ENCODE data around the gene NF1.
A peak's percentile ranks its signal among the peaks of the same experiment; 100 is the strongest.

NF1 gene

DNA sequence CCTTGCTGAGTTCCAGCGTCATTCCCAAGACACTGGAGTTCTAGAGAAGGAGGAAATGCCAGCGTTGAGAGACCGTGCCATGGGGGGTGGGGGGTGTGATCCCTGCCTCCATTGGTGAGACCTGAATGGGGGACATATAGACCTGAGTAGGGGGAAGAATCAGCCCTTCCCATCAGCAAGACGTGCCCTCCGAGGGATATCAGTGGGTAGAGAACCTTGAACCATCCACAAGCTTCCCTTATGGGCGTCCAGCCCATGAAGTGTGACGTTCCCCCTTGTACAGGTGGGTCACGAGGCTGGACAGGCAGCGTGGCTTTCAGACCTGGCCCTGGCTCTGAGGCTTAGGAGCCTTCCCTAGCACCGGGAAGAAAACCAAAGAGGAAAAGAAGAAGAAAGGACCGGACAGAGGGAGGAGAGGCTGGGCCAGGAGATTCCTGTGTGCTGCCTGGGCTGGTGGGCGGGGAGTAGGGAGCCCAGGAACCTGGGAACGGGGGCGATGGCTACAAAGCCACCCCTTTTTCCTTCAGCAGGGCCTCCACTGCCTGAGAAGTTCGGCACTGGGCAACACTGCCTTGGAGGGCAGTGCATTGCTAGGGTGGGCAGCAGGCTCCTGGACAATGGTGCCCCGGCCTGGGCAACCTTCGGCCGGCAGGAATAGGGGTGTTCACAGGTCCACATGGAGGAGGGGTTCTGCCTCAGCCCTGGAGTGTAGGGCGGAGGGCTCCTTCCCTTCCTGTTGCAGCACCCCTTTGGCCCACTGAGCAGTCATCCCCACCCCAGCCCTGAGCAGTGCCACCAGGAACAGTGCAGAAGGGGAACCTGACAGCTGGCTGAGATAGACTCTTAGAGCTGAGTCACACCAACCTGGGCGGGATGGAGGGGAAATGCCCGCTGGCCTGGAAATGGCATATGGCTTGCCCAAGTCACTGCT, 303.9 kb downstream of the NF1 start:
- no peak for DNase-seq

GRCh38 chr17:31400481-31400950, 305.7 kb downstream of the NF1 start:
- no peak for DNase-seq

- DNase-seq, result no peak
These were observed 306.9 kb downstream of the NF1 start for GRCh38 chr17:31401456-31402254.

DNA sequence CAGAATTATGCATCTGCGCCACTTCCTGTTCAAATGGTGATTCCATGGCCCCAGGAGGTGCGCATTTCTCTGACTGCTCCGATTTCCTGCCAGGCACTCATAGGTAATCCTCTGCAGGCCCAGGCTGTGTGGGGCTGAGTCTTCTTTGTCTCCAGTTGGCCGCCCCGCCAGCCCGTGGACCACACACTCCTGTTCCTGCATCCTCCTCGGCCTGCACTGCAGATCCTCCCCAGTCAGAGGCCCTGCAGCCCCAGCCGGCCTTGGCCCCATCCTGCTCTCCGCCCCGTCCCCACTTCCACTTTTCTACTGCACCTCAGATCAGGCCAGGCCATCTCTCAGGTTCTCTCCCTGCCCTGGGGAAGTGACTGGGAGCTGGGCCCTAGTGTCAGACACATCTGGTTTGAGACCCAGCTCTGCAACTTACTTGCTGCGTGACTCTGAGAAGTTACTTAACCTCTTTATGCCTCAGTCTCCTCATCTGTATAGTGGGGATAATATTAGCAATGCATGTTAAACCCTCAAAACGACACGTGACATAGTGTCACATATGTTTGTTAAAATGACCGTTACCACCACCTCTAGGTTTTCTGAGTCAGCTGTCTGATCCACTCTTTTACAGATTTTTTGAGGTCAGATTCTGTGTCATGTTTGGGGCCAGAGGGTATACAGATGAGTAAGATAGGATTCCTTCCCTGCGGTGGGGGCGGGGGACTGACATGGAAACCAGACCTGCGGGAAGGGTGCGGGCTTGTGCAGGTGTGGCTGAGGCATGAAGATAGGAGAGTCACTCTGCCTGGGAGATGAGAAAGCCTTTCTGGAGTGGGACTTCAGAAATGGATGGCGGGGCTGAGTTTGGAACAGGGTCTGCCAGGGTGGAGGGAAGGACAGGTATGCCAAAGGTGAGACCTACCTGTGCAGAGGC, 309.5 kb downstream of the NF1 start:
- no peak for DNase-seq

- peak in 2 of 56 donors; percentile 13 to 16 for DNase-seq
These were observed 311.2 kb downstream of the NF1 start for GRCh38 chr17:31405890-31406371.

- peak in 1 of 56 donors; percentile 7 for DNase-seq
These were observed 313.8 kb downstream of the NF1 start for GRCh38 chr17:31408586-31408985.

DNA sequence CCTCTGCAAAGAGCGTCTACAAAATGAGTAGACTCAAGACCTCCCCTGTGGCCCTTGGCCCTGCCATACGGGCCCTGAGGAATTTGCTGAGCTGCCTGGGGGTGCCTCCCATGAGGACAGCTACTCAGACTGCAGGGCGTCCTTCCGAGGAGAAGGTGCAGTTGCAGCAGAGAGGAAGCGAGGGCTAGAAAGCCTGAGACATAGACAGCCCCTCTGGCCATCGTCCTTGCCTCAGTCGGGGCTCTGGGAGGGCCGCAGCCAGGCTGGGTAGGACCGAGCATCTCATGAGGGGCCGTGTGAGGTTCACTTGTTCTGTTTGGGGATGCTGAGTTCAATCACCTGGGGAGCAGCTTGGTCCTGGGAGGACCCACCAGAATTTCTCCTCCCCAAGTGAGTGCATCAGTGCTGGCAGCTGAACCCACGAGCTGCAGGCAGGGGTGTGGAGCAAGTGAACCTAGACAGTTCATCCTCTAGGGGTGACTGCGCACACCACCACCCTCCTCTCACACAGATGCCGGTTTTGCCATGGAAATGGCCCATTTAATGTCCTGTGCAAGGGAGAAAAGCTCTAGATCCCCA, 317.0 kb downstream of the NF1 start:
- DNase-seq, result no peak

DNA sequence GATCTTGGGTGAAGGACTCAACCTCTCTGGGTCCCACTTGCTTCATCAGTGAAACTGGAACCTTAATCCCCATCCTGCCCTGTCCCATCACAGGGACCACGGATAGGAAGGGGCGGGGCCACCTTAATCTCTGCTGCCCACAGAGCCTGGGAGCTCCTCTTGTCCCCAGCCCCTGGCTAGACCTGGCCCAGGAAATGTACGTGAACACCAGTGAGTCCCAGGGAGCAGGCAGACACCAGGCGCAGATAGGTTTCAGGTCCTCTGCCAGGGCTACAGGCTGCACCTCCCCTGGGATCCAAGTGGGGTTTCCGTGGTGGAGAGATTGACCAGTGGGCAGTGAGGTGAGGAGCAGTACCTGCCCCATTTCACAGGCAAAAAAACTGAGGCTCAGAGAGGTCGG, 317.7 kb downstream of the NF1 start:
- DNase-seq, result peak in 1 of 56 donors; percentile 29

DNA sequence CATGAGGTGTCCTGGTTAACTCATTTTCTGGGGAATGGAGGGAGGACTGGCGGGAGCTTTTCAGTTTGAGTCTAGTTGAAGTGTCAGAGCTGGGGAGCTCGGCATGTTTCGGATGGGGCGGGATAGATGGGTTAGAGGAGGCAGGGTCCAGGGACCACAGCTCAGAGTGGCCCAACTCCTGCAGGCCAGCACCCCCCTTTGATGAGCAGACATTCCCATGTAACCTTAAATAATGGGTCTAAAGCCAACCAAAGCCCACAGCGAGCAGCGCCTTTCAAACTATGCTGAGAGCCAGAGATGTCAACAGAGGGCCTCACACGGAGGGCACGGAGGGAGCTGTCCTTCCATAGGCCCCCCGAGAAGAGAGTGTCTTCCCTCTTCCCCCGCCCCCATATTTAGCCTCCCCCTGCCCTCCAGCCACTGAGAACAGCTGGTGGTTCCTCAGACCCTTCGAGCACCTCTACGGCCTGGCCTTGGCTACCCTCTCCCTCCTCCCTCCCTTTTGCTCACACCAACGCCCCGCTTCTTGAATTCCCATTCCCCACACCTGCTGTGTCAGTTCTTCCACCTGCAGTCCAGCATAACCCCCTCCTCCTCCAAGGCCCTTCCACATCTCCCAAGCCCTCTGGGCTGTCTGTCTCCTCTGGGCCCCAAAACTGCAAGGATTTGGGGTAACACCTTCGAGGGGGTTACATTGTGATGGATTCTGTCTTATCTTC, 318.5 kb downstream of the NF1 start:
- no peak for DNase-seq

- peak in 49 of 56 donors; percentile 23 to 90 (median 70) for DNase-seq
These were observed 319.2 kb downstream of the NF1 start for GRCh38 chr17:31413874-31414549.

GRCh38 chr17:31414550-31414918, 319.8 kb downstream of the NF1 start:
- DNase-seq, result no peak

DNA sequence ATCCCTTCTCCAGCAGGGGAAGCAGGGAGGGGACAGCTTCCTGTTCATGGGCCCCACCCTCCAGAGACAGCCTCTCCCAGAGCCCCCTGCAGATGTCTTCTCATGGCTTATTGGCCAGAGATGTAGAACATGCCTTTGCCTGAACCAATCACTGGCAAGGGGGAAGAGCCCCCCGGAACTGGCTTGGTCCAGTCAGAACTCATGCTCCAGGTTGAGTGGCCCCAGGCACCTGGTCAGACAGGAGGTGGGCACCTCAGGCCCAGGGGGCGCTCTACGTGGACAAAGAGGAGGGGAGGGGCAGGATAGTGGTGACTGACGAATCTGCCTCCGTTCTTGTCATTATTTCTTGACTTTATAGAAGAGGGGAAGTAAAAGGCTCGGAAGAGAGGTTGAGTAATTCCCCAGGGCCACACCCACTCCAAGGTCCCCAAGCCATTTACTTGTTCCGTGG, 320.3 kb downstream of the NF1 start:
- DNase-seq, result no peak

GRCh38 chr17:31415640-31416502, 321.1 kb downstream of the NF1 start:
- no peak for DNase-seq

DNA sequence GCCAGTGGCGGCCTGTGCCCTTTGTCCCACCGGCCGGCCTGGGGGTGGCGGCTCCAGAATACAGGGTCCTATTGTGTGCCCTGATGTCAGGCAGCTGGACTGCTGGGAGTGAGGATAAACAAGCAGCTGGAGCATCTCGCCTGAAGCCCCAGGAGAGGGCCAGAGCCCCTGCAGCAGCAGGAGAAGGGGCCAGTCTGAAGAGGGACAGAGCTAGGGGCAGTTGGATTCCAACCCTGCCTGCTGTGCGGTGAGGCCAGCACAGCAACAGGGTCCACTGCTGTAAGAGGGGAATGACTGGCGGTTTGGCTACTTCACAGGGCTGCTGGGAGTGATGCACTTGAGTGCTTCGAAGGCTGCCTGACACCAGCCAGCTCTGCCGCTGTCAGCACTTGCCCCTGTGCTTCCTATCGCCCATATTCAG, 321.7 kb downstream of the NF1 start:
- DNase-seq, result peak in 54 of 56 donors; percentile 39 to 95 (median 79)

- no peak for DNase-seq
These were observed 322.4 kb downstream of the NF1 start for GRCh38 chr17:31417051-31417792.

DNA sequence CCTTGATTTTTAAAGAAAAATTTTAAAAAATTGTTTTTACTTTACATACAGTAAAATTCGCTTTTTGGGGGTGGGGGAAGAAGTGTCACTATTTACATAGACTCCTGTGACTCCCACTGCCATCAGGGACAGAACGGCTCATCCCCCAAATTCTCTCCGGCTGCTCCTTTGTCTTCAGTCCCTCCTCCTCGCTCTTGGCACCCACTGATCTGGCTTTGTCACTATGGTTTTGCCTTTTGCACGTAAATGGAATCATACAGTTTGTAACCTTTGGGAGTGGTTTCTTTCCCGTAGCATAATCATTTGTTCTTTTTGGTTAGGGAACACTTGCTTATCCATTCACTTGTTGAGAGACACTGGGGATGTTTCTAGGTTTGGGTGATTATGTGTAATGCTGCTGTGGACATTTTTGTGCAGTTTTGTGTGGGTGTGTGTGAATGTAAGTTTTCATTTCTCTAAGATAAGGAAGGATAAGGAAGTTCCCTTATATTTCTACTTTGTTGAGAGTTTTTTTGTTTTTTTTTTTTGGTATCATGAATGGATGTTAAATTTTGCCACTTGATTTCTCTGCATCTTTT, 324.1 kb downstream of the NF1 start:
- DNase-seq, result no peak

DNA sequence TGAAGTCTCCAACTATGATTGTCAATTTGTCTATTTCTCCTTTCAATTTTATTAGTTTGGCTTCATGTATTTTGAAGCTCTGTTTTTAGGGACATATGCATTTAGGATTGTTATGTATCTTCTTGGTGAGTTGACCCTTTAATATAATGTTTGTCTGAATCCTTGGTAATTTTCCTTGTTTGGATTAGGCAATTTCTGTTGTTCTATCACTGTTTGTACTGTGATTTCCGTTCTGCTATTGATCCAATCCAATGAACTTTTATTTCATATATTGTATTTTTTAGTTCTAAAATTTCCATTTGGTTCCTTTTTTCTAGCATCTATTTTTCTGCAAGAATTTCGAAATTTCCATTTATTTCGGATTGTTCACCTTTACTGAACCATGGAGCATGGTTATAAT, 327.7 kb downstream of the NF1 start:
- no peak for DNase-seq

Data from amygdala (tissue), 56 donors.